IPS DF 4.7 (cell line): ENCODE data around the gene HELQ.

ENCODE experiments used
- DNase-seq: peaks from one replicate; pipeline ENCODE4 v3.0.0-alpha.2; 2013; ENCODE audit warnings: low spot score; ENCODE audit errors: extremely low read depth

Gene HELQ

DNA sequence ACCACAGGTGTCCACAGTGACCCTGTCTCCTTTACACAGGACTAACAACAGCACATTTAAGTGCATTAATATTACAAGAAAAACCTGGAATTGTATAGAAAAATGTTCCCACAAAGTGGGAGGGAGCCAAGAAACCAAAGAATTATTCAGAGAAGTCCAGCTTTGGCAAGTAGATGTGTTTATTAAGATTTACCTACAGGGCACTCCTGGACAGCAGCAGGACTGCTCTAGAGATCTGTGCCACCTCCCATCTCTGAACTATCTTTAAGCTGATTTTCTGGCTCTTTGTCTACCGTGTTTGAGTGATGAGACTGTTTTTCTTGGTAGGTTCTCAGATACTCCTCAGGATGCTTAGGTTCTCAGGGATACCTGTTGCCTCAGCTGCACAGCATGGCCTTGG is 82.7 kb downstream of the HELQ start:
- no peak for DNase-seq

DNA sequence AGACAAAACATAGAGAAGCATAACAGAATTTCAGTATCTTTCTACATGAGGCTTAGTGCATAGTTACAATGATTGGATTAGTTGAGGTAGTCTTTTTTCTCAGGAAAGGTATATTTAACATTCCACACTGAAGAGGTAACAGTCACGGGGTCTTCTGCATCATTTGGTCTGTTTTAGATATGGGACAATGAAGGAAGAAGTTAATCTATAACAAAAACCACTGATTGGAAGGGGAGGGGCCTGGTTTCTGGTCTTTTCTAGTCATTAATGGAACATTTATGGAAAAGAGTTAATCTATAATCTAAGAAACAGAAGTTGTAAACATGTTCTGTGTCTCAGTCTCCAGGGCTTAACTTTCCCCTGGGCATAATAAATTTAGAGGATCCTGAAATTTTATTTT is 83.7 kb downstream of the HELQ start:
- no peak for DNase-seq

DNA sequence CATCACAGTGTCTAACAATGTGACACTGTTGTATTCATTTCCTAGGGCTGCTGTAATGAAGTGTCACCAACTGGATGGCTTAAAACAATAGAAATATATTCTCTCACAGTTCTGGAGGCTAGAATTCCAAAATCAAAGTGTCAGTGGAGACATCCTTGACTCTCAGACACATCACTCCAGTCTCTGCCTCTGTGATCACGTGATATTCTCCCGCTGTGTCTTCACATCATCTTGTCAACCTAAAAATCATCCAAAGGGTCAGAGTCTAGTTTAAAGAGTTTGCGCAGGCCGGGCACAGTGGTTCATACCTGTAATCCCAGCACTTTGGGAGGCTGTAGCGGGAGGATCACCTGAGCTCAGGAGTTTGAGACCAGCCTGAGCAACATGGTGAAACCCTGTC is 84.4 kb downstream of the HELQ start:
- DNase-seq: no peak

- DNase-seq: no peak
Measured at GRCh38 chr4:83370640-83370906, 85.0 kb downstream of the HELQ start.

DNA sequence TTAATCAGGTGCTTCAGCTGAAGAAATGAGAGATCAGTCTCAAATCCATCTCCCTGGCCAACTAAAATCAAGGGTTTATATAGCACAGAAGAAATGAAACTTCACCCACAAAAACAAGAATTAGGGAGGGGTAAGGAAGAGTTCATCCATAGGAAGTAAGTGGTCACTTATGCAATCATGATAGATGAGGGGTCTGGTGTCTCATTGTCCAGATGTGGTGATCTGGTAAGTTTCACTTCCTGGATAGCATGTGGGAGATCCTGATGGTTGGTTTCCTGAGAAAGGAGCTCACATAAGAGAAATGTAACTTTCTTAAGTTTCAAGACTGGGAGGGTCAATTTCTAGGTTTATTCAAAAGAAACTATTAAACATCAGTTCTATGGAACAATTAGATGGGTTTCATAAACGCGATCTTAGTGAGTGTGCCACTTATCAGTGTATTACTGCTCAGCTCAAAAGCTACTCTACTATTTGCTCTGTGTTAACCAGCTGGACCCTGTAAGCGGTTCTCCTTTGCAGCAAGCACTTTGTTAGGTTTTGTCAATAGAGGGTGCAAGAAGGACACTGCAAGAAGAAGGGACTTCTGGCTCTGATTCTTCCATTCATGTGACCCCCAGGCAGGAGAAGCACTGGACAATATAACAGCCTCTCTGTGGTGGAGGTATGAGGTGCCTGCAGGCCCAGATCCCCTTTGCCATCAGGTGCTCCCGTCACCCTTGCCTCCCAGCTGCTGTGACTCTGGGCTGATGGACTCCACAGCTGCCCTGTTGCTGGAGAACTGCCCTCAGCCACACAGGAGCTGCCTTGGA is 85.6 kb downstream of the HELQ start:
- no peak for DNase-seq

DNA sequence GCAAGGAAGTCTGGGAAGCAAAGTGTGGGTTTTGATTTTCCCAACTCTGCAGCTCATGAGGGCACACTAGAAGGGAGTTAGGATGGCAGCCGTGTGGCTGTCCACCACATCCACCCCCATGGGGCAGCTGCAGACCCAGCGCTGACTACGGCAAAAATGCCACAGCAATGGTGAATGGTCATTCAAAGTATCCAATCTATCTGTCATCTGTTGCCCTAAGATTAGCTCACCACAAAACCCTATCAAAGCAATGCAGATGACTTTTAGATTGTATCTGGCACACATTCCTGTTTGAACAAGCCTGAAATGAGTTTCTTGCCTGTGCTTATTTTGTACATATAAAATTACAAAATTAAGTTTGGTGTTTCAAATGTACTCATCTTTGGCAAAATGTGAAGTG is 91.3 kb downstream of the HELQ start:
- no peak for DNase-seq

GRCh38 chr4:83362492-83363329 is 92.9 kb downstream of the HELQ start:
- DNase-seq: no peak

DNA sequence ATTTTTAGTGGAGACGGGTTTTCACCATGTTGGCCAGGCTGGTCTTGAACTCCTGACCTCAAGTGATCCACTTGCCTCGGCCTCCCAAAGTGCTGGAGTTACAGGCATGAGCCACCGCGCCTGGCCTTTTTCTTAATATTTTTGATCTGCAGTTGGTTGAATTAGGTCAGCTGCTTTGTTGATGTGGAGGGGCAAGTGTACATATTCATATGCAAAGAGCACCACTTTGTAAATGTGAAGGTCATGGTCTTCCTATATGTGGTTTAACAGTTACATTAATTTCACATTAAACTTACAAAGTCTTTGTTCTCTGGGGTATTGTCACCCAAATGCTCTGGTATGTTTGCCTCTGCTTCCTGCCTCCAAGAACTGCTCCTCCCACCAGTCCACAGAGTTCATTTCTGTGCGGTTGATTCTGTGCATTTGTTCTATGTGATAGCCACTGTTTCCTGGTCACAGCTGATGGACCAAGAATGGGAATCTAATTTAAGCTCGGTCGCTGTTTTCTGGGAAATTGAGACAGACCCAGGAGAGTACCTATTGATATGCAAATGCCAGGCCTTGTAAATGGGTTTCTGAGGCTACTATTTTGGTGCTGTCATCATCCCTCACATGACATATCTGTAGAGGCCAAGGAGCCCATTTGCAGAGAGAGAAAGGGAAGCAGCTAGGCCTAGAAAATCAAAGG is 94.1 kb downstream of the HELQ start:
- peak; percentile 60 for DNase-seq

- DNase-seq: no peak
Measured at GRCh38 chr4:83360018-83360417, 95.6 kb downstream of the HELQ start.

DNA sequence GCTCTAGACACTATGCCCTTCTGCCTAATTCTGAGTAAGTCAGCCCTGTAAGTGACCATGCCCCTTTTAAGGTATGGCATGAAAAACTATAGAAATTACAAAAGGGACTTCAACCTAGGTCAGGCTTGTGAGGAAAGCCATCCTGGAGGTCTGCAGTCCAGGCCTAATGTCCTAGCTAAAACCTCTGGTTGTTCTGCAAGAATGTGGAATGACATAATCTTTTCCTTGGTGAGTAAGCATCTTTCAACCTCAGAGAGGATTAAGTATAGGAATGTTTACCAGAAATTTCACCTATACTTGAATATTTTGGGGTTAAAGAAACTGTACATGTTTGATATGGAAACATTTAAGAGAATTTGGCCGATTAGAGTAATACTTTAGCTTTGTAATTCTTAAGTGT is 97.2 kb downstream of the HELQ start:
- DNase-seq: no peak
